HG03045 (cell line): ENCODE results near the gene CREG1.

Experiments
- ATAC-seq: cut with Tn5 transposase; IDR thresholded peaks from one replicate; pipeline ENCODE4 v1.9.1; 2021; ENCODE audit warnings: mild to moderate bottlenecking, moderate library complexity; ENCODE audit not compliant: unreplicated experiment

The CREG1 gene

DNA sequence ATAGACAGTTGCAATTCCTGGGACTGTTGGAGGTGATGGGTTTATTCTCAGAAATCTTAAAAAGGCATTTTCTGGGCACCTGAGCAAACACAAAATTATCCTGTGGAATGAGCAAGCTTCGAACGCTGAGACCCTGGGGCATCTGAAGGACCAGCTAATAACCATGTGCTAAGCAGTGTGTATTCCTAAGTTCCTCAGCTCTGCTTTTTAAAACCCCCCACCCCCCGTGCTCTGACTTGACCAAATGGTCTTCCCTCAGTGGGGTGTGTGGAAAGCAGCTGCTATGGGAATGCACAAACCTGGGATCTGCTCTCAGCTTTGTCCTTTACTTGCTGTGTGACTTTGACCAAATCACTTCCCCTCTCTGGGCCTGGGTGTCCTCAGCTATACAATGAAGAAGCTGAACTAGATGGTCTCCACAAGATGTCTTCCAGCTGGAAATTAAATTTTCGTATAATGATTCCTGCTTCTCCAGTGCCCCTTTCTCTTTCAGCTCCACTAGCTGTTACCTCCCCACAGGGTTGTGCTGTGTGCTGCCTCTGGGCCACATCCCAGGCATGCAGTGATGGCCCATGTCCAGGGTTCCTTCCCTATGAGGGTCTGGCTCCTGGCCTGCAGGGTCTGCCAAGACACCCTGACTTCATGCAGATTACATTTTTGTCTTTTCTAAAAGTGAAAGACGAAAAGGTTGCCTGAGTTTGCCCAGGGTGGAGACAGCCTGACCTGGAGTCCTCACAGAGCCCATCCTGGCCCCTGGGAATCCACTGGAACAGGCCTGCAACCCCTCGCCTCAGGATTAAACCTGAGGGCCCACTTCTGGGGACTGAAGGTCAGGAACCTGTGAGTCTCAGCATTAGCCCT is 20.4 kb downstream of the CREG1 start:
- no peak for ATAC-seq

GRCh38 chr1:167532375-167532774 is 21.2 kb downstream of the CREG1 start:
- no peak for ATAC-seq

- ATAC-seq, result no peak
These were observed 23.6 kb downstream of the CREG1 start for GRCh38 chr1:167529829-167530474.

DNA sequence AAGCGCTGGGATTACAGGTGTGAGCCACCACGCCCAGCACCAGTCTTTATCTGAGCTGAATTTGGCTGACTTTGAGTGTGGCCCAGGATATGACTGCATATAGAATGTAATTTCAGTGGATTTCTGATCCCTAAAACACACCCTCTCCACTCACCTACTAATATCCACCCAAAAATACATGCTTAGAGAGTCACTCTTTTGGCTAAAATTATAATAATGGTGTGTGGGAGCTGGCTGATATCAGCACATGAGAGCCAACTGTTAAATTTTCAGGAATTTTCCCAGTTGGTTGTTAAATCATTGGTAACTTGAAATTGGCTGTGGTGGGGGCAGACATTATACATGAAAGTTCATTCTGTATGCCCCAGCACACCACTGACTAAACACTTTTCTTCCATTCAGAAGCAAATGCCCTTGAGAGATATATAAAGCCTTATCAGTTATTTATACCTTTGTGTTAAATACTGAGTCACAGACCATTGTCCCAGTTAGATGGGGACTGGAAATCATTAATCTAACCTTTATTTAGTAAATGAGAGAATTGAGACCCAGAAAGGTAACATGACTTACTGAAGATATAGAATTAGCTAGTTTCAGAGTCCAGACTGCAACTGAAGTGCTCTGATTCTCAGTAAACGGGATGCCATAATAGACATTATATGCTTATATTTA is 25.4 kb downstream of the CREG1 start:
- no peak for ATAC-seq

- no peak for ATAC-seq
These were observed 26.7 kb downstream of the CREG1 start for GRCh38 chr1:167526667-167527383.

GRCh38 chr1:167524651-167525050 is 28.9 kb downstream of the CREG1 start:
- no peak for ATAC-seq

GRCh38 chr1:167522246-167522645 is 31.3 kb downstream of the CREG1 start:
- ATAC-seq, result no peak

DNA sequence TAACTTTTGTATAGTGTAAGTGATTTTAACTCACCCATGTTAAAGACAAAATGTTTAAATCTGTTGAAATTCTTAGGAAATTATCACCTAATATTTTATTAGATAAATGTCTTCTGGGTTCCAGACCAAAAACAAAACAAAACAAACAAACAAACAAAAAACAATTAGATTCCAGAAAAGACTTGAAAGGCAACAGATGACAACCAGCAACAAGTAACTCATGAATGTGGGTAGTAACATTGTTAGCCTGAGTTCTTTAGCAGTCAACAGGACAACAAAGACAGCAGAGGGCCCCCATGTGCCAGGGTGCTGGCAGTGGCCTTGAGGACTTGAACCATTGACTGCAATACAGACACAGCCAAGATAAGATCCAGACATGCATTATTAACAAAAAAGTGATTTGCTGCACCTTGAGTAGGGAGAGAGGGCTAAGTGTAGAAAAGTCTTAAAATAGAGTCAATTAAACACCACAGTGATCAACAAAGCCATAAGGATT is 32.8 kb downstream of the CREG1 start:
- no peak for ATAC-seq

GRCh38 chr1:167518331-167518700 is 35.2 kb downstream of the CREG1 start, which contains the start of gene CD247:
TSS of gene CD247 (minus strand) at chr1:167518529. CDS start at chr1:167518465, 64 bp downstream.
- ATAC-seq, result no peak

GRCh38 chr1:167517535-167518330 is 35.8 kb downstream of the CREG1 start:
- ATAC-seq, result no peak

GRCh38 chr1:167516404-167517388 is 36.9 kb downstream of the CREG1 start:
- no peak for ATAC-seq

DNA sequence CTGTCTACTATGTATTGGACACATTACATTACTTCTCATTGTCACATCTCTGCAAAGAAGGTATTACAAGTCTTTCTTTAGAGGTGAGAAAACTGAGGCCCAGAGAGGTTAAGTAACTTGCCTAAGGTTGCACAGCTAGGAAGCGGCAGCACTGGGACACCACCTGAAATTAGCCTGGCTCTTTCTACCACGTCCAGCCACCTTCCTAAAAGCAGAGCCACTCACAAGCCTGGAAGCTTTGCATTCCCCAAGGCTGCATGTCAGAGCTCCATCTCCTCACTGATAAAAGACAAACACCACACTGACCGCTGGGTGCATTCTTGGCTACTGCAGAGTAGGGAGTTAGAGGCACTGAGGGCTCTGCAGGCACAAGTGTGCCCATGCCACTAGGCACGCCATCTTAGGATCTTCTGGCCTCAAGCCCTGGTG is 37.7 kb downstream of the CREG1 start:
- no peak for ATAC-seq

DNA sequence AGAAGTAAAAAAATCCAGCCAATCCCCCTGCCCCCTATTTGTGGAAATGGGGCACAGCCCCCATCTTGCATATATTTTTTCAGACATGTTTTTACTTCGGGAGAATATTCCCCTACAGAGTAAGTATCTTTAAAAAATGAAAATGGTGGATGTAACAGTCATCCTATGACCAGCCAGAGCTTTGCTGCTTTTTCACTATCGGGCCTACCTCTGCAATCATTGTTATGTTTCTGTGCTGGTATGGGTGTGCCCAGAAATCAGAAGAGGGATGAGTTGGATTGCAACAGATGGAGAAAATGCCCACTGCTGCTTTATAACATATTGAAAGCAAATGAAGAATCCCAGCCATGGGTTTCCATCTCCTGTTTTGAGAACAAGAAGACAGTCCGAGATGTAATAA is 38.1 kb downstream of the CREG1 start:
- ATAC-seq, result no peak

GRCh38 chr1:167514288-167514687 is 39.3 kb downstream of the CREG1 start:
- ATAC-seq, result no peak

GRCh38 chr1:167512046-167512654 is 41.4 kb downstream of the CREG1 start:
- ATAC-seq, result no peak

GRCh38 chr1:167511374-167511986 is 42.1 kb downstream of the CREG1 start:
- ATAC-seq, result no peak

- no peak for ATAC-seq
These were observed 42.7 kb downstream of the CREG1 start for GRCh38 chr1:167510881-167511280.

DNA sequence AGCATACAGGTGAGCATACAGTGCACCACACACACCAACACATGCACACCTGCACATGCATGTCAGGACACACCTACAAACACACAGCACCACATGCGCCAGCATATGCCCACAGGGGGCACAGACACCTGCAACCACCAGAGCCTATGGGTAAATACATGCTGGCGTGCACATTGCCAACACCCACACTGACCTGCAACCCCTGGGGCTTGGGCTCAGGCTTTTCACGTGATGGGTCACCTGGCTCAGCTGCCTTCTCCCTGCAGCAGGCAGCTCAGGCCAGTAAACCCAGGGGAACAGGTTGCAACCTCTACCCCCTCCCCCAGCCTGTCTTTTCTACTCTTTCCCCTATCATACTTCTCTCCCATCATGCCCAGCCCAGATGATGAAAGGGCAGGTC is 43.3 kb downstream of the CREG1 start:
- no peak for ATAC-seq
